GM06990 (cell line): ENCODE measurements around the gene EIF2A.

Experiments used
- DNase-seq: peaks from one replicate; pipeline ENCODE4 v3.0.0-alpha.2; 2011; ENCODE audit not compliant: insufficient read length; ENCODE audit errors: extremely low read depth
- H3K27me3 ChIP-seq: replicated peaks from 2 replicates; pipeline ENCODE4 v1.6.0; 2011; ENCODE audit warnings: low read length; ENCODE audit not compliant: control insufficient read depth, insufficient read depth
- H3K36me3 ChIP-seq: 2 replicates; pipeline ENCODE4 v1.5.1; 2011; ENCODE audit warnings: low read length; ENCODE audit not compliant: control insufficient read depth, insufficient read depth
- H3K4me3 ChIP-seq: replicated peaks from 2 replicates; pipeline ENCODE4 v1.5.1; 2011; ENCODE audit warnings: low read depth, mild to moderate bottlenecking, control low read depth, low read length
- CTCF ChIP-seq: IDR thresholded peaks from 2 replicates; pipeline ENCODE4 v1.5.1; 2011; ENCODE audit warnings: low read length, control low read depth, mild to moderate bottlenecking, inconsistent platforms; ENCODE audit not compliant: insufficient read depth, poor library complexity, severe bottlenecking

Gene EIF2A

GRCh38 chr3:150582620-150583019 is 36.0 kb downstream of the EIF2A start:
- no peaks in the 10 kb centered on the region for H3K27me3 ChIP-seq
- DNase-seq = no peak
- H3K4me3 ChIP-seq = peak overlapping the region; percentile 40
- TF ChIP-seq CTCF = no peak
- peaks cover 5% of the 10 kb centered on the region for H3K36me3 ChIP-seq

GRCh38 chr3:150583028-150583427 is 36.4 kb downstream of the EIF2A start:
- peaks cover 7% of the 10 kb centered on the region for H3K36me3 ChIP-seq
- no peaks in the 10 kb centered on the region for H3K27me3 ChIP-seq
- peak; percentile 38 for DNase-seq
- TF ChIP-seq CTCF = no peak
- peak overlapping the region; percentile 40; the same call in 1 of the 2 replicates for H3K4me3 ChIP-seq

- no peak for TF ChIP-seq CTCF
- Histone ChIP-seq H3K27me3 (no peaks in the 10 kb centered on the region), H3K4me3 (no peak overlapping the region), H3K36me3 (peaks cover 5% of the 10 kb centered on the region)
- no peak for DNase-seq
These were observed 41.6 kb downstream of the EIF2A start for GRCh38 chr3:150588027-150588830.

- Histone ChIP-seq H3K36me3 (peaks cover 5% of the 10 kb centered on the region), H3K4me3 (no peak overlapping the region), H3K27me3 (no peaks in the 10 kb centered on the region)
- no peak for DNase-seq
- TF ChIP-seq CTCF = no peak
These were observed 43.2 kb downstream of the EIF2A start for GRCh38 chr3:150589759-150590158.

GRCh38 chr3:150594150-150594549 is 47.6 kb downstream of the EIF2A start:
- no peaks in the 10 kb centered on the region for H3K27me3 ChIP-seq
- H3K36me3 ChIP-seq = no peaks in the 10 kb centered on the region
- H3K4me3 ChIP-seq = no peak overlapping the region
- no peak for DNase-seq
- no peak for TF ChIP-seq CTCF
